HG02759 (cell line): ENCODE results near the gene GIMAP2.
"Not testable (repeated sequence)": the region's sequence is repeated elsewhere in the genome, so short reads cannot be mapped to it uniquely, and the experiment has no call there.

ENCODE experiments used
- ATAC-seq: cut with Tn5 transposase; IDR thresholded peaks from one replicate; pipeline ENCODE4 v1.9.1; 2021; ENCODE audit warnings: mild to moderate bottlenecking, moderate library complexity; ENCODE audit not compliant: unreplicated experiment

GIMAP2 gene

DNA sequence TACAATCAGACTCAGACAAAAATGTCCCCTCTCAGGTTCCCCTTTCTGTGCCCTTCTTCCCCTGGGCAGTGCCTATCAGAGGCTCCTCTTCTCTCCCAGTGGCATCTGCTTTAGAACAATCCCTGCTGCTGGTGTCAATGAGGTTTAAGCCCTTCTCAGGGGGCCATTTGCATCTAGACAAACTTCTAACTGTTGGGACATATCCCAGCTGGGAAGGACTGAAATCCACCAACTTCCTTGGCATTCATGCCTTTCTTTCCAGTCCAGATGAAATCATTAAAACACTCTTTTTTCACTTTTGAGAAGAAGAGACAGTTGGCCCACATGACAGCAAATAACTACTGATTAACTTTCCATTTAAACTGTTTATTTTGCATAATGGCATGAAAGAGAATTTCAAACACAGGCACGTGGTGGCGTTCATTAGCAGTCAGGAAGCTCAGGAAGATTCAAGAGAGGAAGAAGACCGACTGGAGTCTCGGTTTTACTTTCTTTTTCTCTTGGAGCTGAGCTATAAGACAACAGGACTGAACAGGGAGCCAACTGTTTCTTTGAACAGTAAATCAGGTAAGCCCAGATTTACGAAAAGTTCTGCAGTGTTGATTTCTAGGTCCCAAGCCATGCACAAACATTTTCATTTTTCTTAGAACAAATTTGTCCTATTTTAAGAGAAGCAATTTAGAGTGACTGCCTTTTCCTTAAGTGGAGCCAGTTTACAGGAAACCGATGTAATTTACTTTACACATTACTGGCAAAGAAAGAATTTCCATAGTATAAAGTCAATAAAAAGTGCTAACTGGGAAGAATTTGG is at the start of gene GIMAP2:
TSS of gene GIMAP2 (plus strand) at position 488 of the 811 bp plus-strand sequence. CDS start 1,354 bp downstream, outside the sequence.
- ATAC-seq = peak; percentile 96

DNA sequence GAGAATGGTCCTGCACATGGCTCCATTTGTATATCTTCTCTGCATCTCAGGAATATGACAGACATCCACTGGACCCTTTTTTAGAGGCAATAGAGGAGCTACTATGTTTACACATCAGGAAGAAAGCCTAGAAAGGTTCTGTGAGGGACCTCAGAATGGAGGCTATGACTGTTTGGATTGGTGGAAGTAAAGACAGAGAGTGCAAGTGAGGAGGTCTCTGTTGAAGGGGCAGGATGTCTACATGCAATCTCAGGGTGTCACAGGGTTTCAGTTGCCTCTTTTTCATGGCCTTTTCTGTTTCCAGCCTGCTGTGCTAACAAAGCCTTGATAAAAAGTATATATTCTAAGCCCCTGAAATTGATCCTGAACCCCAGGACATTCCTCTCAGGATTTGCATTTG is 43.7 kb upstream of the GIMAP2 start:
- no peak for ATAC-seq

DNA sequence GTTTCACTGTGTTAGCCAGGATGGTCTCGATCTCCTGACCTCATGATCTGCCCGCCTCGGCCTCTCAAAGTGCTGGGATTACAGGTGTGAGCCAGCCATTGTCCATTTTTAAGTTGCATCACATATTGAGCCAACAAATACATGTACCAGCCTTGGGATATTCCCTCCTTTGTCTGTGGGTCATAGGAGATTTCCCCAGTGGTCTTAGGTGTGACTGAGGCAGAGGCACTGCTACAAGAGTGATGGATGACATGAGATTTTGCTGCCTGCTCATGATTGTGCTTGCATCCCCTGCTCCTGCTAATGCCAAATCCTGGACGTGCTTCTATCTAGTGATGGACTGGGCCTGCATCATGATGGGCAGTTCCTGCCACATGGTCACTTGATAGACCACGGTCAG is 42.6 kb upstream of the GIMAP2 start:
- ATAC-seq = no peak

DNA sequence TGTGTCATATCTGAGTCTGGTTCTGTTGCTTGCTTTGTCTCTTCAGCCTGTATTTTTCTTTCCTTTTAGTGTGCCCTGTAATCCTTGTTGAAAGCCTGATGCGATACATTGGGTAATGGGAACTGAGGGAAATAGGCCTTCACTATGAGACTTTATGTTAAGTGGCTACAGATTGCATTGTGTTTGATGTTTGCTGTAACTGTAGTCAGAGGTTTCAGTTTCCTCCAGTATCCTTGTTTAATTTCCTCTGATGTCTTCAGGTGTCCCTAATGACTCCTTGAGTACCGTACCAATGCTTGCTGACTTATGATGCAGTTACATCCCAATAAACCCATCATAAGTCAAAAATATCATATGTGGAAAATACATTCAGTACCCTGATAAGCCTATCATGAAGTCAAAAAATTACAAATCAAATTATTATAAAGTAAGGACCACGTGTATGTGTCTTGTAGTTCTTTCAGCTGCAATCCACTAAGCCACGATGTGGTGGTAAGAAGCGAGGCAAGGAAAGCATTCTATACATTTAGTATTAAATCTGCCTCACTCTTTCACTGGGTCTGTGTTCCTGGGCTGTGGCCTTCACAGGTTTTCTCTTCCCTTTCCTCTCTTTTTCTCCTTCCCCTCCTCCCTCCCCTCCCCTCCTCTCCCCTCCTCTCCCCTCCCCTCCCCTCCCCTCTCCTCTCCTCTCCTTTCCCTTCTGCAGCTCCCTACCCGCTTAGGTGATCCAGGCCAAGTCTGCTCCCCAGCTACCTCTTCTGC is 40.1 kb upstream of the GIMAP2 start:
- ATAC-seq = no peak

DNA sequence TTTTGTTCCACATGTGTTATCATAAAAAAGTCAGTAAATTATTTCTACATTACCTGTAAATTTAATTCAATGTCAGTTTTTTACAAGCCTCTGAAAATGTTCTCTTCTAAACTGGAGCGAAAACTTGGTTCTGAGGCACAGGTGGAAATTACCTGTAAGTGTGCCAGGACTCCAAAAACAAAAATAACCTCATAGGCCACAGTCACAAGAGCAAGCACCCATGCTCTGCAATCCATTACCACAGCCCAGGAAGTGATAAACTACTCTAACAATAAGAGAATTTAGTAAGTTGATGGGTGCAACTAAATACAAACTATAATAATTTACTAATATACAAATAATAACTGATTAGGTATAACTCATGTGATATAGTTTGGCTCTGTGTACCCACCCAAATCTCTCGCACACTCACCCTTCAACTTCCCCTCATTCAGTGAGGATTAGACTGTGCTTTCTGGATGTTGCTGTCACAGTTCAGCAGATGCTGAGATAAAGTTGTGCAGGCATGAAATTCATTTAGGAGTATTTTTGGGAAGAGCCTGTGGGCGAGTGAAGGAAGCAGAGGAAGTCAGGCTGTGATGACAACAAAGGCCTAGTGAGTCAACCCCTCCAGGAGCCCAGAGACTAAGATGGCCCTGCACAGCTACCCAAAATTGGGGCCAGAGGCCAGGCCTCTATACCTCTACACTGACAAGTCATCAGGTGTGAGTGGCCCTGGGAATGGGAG is 37.0 kb upstream of the GIMAP2 start:
- ATAC-seq = no peak

DNA sequence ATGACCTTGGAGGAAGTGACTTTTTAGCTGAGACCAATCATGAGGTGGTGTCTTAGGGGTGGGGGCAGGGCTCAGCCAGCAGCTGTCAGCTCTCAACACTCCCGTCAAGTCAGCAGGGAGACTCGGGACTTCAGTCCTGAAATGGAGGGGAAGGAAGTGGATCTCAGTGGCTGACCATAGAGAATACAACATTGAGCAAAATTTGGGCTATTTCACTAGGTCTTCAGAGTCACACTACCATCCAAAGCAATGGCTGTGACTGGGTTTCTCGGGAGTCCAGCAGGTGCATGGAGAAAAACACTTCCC is 36.5 kb upstream of the GIMAP2 start:
- ATAC-seq = no peak

DNA sequence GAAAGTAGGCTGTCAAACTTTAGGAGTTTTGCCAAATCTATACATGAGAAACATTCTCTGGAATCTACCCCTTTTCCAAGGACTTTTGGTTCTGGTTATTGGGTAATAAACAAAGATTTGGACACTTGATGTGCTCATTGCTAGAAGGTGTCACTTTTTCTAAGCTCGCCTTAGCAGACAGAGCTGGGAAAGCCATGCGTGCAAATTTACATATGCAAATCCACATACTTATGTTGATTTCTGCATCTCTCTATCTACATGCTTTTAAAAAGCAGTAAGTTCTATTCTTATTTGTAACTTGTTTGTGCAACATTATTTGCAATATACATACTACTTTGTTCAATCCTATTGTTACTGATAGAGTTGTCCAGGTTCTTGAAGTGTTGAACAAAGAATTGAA is 30.8 kb upstream of the GIMAP2 start:
- no peak for ATAC-seq

DNA sequence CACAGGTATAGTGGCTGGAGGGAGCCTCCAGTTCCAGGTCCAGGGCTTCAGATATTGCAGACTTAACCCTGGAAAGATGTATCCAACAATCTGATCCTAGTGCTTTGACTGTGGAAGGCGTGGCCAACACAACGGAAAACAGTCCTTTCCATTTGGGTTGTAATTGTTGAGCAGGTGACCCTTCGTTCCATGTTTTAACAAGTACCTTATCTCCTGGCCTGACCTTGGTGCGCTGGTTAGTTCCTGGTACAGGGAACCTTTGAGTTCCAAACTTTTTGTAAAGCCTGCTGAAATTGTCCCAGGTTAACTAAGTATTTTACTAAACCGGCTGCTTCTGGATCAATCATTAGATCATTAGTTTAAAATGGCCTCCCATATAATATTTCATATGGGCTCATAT is 29.5 kb upstream of the GIMAP2 start:
- ATAC-seq = no peak

DNA sequence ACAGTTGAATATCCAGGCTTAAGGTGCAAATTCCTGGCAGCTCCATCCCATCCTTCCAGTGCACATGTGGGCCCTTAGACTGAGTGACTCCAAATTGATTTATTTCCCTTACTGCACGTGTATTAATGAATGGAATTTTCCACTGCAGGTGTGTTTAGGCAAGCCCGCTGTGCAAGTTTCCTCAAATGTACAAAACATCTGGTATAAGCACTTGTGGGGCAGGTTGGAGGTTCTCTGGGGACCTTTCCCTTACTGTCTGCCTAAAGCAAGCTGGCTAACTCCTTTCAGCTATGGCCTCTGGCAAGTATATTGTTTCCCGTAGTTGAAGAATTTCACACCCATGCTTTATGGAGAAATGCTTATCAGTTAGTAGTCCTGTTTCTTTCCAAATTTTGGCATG is 28.0 kb upstream of the GIMAP2 start:
- no peak for ATAC-seq

DNA sequence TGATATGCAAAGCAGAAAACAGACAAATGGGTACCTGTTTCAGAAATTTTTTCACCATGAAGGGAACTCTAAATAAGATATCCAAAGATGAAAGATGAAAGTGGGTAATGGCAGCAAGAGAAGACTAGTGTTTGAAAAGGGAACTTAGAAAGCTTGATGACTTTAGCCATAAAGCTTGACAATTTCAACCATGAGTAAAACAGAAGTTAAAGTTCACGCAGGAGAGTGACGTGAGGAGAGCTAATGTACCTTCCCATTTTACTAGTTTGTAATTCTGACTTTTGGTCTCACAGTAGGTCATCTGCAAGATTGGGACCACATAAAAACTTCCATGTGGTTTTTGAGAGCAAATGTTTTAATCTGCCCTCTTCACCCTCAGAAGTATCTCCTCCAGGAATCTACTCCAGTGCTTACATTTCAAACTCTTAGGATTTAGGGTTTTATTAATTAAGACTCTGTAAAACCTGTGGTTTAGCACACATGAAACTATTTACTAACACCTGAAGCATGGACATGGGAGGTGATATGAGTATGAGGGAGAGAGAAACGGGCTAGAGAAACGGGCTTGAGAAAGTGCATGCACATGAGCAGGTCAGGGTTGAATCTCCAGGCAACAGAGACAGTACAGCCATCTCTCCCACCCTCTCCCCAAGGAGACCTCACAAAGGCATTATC is 24.4 kb upstream of the GIMAP2 start:
- ATAC-seq = no peak

DNA sequence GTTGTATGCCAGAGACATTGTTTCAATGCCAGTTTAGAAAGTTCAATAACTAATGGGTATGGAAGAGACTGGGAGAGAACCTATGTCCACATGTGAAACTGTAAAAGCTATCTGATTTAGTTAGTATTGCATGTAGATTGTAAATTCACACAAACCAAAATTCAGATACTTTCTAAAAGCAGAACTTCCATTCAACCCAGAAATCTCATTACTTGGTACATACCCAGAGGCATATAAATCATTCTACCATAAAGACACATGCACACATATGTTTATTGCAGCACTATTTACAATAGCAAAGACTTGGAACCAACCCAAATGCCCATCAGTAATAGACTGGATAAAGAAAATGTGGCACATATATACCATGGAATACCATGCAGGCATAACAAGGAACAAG is 22.7 kb upstream of the GIMAP2 start:
- not testable (repeated sequence) for ATAC-seq

DNA sequence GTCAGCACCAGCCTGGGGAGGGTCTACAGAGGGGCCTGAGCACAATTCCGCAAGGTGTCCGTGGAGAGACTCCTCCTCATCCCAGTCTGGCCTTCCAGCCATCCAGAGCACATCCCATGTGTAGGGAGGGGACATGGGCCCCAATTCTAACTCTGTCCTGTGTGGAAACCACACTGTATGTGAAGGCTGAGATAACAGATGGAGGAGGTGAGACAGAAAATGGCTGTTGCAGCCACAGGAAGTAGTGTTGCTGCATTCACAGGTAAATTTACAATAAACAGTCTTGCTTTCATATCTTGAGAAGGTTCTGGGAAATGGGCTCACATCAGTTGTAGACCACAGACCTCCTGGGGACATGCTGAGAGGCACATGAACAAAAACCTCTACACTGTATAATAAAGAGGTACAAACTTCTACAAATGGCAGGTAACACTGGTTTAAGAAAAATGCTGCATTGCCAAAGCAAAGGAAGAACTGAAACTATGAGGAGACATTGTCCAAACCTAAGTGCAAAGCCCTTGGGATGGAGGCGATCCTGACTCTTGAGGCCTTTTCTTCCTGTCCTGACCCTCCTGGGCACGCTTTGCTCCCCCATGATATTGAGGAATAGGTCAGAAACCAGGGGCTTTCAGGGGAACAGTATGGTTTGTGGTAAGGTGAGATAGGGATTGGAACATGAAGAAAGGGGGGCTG is 21.6 kb upstream of the GIMAP2 start:
- ATAC-seq = no peak

DNA sequence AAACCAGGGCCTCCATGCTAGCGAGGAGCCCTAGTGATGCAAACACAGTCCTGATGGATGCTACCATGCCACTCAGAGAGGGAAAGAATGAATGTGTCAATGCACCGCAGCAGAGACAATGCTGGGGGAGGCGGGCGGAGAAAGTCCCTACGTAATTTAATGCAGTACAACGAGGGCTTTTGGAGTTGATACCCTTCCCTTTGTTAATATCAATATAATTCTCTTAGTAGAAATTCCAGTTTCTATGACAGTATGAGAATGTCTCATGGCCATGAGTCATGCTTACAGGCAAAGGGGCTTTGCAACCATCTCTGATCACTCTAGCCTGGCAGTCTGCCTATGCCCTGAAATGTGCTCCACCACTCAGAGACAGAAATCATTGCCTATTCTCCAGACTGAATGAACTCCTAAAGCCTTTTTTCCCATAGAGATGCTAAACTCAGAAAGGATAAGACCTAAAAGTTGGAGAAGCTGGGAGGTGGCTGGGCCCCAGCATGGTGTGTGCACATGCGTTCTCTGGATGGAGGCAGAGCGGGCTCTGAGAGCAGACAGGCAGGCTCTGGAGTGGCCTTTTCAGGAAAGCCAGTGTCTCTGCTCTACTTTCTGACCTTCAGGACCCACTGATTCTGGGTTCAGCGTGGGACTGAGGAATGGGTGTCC is 20.3 kb upstream of the GIMAP2 start:
- no peak for ATAC-seq

DNA sequence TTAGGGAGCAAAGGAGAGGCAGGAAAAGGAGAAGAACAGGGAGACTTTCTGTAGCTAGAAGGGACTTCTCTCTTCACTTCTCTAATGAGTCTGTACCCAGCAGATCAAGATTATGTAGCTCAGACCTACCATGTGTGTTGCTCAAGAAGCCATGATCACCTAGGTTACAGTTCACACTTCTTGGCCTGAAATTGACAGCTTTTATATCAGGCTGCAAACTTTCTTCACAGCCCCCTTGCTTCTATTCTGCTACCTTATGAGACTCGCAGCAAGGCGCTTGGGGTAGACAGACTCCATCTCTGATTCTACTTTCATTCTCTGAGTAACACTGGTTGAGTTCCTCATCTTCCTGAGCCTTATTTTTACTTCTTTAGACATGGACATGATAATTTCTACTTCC is 19.6 kb upstream of the GIMAP2 start:
- no peak for ATAC-seq

DNA sequence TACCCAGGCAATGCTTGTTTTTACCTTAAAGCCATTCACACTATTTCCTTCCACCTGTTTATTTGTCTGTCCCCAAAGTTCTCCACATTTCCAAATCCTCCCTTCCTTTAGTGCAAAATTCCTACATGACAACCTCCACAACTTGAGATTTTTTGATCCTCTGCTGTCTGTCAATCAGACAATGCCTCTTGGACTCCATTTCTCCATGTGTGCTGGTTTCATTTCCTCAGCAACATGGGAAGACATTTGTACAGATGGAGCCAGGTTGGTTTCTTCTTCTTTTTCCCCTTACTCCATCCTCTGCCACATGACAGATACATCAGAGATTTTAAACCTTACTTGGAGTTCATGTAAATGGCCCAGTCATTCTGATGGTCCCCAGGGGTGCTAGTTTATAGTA is 19.1 kb upstream of the GIMAP2 start:
- ATAC-seq = no peak

DNA sequence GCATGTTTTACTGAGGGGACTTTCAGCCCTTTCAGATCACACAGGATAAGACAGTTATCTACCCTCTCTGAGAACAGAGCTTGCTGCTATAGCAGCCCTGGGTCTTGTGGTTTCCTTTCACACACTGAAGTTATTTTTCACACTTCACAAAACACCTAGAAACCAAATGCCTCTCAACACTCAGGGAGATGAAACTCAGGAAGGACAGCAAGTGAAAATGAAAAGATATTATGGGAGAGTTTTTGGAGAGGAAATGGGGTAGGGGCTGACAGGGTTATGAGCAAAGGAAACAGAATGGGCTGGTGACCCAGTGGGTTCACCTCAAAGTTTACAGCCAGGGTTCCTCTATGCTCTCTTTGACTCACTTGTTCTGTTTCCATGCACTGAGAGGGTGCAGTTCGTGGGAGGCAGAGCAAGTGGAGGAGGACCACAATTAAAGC is 17.0 kb upstream of the GIMAP2 start:
- peak; percentile 84 for ATAC-seq

DNA sequence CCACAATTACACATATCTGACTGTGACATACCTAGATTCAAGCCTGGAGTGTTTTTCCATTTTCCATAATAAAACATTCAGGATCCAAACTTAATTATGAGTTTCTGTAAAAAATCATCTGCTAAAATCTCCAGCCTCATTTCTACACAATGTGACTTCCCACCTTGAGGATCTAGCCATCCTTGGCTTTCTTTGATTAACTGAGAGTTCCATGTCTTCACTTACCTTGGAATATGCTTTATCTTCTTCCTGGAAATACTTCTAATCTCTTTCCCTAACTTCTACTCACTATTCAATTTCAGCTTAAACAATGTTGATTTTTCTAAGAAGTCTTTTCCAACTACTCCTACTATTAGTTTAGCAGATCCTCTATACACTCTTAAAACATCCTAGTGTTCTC is 16.5 kb upstream of the GIMAP2 start:
- ATAC-seq = no peak

DNA sequence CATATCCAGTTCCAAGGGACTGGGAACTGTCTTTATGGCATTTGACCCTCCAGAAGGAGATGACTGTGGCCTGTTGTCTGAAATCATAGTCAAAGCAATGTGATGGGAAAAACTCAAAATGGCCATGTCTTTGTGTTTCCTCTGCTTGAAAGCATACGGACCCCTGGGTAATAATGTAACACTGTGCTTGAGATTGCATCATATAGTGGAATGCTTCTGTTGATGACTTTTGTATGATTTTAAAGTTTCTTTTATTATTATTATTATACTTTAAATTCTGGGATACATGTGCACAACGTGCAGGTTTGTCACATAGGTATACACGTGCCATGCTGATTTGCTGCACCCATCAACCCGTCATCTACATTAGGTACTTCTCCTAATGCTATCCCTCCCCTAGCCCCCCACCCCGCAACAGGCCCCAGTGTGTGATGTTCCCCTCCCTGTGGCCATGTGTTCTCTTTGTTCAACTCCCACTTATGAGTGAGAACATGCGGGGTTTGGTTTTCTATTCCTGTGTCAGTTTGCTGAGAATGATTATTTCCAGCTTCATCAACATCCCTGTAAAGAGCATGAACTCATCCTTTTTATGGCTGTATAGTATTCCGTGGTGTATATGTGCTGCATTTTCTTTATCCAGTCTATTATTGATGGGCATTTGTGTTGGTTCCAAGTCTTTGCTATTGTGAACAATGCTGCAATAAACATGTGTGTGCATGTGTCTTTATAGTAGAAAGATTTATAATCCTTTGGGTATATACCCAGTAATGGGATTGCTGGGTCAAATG is 13.5 kb upstream of the GIMAP2 start:
- not testable (repeated sequence) for ATAC-seq

DNA sequence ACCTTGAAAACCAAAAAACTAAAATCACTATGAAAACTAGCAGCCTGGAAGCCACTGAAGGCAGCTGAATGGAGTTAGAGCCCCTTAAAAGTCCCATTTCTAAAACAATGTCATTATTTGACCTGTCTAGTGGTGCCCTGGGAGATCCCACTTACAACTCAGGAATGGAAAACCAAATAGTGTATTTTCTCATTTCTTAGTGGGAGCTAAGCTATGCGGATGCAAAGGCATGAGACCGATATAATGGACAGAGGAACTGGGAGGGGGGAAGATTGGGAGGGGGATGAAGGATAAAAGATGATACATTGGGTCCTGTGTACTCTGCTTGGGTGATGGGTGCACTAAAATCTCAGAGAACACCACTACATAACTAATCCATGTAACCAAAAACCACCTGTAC is 9.8 kb upstream of the GIMAP2 start:
- no peak for ATAC-seq
